ENCODE results near the gene DLX6. TPM values are rescaled to one million over a fixed set of nuclear protein-coding genes. Genes with fewer than 3 reads are reported as not detected.

DLX6 gene
- total and polyA plus RNA-seq, 7 donors, result 0.09 to 0.16 (median 0.14) TPM; not detected in 4

DNA sequence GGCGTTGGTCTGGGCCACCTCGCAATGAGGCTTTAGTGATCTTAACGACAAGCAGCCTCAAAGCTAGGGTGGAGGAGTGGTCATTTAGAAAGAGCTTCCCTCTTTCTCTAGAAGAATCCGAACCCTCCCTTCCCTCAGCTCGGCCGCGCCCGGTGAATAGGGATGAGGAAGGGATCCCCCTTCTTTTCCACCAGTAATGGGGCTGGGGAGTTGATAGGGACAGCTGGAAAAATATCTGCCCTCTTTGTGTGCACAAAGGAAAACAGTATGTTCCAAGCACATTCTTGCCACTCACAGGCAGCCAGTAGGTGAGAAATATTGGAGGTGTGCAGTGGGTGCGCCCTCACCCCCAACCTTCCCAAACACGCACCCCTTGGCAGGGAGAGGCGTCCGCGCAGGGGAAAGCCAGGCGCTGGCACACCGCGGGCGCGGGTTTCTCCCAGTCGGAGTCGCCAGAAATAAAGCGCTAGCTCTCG, 12.8 kb downstream of the DLX6 start:
- TF ChIP-seq, protein P1, sequence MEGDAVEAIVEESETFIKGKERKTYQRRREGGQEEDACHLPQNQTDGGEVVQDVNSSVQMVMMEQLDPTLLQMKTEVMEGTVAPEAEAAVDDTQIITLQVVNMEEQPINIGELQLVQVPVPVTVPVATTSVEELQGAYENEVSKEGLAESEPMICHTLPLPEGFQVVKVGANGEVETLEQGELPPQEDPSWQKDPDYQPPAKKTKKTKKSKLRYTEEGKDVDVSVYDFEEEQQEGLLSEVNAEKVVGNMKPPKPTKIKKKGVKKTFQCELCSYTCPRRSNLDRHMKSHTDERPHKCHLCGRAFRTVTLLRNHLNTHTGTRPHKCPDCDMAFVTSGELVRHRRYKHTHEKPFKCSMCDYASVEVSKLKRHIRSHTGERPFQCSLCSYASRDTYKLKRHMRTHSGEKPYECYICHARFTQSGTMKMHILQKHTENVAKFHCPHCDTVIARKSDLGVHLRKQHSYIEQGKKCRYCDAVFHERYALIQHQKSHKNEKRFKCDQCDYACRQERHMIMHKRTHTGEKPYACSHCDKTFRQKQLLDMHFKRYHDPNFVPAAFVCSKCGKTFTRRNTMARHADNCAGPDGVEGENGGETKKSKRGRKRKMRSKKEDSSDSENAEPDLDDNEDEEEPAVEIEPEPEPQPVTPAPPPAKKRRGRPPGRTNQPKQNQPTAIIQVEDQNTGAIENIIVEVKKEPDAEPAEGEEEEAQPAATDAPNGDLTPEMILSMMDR (IDR thresholded peaks at IDR 0.05), result no peak
- TF ChIP-seq POLR2AphosphoS5 (IDR thresholded peaks at IDR 0.05) (no peak), POLR2A (IDR thresholded peaks at IDR 0.05) (no peak), EP300 (IDR thresholded peaks at IDR 0.05) (no peak)
- H3K36me3 ChIP-seq, result no peaks in the 10 kb centered on the region
- H3K9me3 ChIP-seq, result no peaks in the 10 kb centered on the region
- peaks cover 53 to 100% (median 98%) of the 10 kb centered on the region in 3 donors for H3K27me3 ChIP-seq
- peaks cover 0 to 44% (median 32%) of the 10 kb centered on the region in 4 donors for H3K4me1 ChIP-seq
- H3K4me3 ChIP-seq, result no peak overlapping the region
- WGBS, 2 donors, result 5 to 15% methylated on average over 22 of the region's 22 CpGs
- intact Hi-C loops (cut with DNase I), result no loop called here
- no peak overlapping the region for H3K27ac ChIP-seq
- DNase-seq, result no peak

DNA sequence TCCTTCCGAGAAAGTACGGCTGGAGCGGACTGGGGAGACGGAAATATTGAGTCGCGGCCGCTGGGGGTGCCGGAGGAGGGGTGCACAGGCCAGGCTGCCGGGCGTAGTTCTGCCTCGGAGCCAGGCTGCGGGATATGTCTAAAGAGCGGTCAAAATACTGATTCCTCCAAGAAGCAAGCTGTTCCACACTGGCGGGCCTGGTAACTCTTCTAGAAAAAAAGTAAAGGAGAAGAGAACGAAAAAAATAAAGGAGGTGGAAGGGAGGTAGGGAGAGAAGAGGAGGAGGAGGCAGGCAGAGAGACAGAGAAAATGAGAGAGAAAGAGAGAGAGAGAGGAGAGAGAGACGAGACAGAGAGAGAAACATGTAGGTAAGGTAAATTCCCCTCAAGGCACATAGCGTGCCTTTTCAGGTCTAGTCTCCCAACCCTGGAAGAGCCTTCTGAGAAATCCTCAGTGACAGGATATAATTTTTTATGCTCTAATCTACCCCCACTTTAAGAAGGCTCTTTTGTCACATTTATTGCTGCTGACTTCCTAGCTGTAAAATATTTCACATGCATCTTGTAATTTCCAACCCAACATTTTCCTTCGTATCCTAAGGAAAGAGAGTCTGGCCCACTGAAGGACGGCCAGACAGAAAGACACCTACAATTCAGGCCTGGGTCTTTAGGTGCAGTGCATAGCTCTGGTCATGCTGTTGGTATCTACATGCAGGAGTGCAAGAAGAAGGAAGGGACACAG, 13.6 kb downstream of the DLX6 start:
- no peak for DNase-seq
- 8 to 14% methylated on average over 19 of the region's 19 CpGs for WGBS, 2 donors
- intact Hi-C loops (cut with DNase I), result no loop called here
- H3K27me3 ChIP-seq, result peaks cover 58 to 100% (median 99%) of the 10 kb centered on the region in 3 donors
- H3K4me3 ChIP-seq, result no peak overlapping the region
- no peaks in the 10 kb centered on the region for H3K36me3 ChIP-seq
- peaks cover 0 to 49% (median 38%) of the 10 kb centered on the region in 4 donors for H3K4me1 ChIP-seq
- H3K9me3 ChIP-seq, result no peaks in the 10 kb centered on the region
- H3K27ac ChIP-seq, result no peak overlapping the region
- TF ChIP-seq POLR2A (IDR thresholded peaks at IDR 0.05) (no peak), EP300 (IDR thresholded peaks at IDR 0.05) (no peak), POLR2AphosphoS5 (IDR thresholded peaks at IDR 0.05) (no peak)
- TF ChIP-seq, protein P1 (IDR thresholded peaks at IDR 0.05), result no peak

DNA sequence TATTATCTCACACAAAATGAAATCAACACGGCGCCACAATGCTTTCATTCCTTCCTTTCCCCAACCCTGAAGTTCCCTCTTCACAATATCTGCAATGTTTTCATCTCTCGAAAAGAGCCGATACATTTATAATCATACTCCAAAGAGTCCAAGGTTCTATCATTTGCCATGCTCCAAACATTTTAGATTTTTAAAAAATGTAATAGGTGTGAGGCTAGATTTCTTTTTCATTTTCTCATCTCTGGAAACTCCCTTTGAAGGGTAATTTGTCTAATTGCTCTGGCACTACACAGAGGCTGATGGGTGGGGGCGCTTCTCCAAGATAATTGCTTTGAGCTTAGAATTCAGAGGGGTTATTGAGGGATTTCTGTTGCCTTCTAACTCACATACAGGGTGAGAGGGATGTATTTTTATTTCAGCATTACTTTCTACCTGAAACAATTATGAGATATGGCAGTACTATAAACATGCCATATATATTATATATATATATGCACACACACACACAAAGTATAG, 14.4 kb downstream of the DLX6 start:
- Histone ChIP-seq H3K36me3 (no peaks in the 10 kb centered on the region), H3K4me3 (no peak overlapping the region), H3K9me3 (no peaks in the 10 kb centered on the region), H3K27me3 (peaks cover 66 to 100% (median 100%) of the 10 kb centered on the region in 3 donors), H3K27ac (no peak overlapping the region), H3K4me1 (peaks cover 0 to 57% (median 46%) of the 10 kb centered on the region in 4 donors)
- TF ChIP-seq, protein P1 (IDR thresholded peaks at IDR 0.05), result no peak
- TF ChIP-seq EP300 (IDR thresholded peaks at IDR 0.05), result no peak
- WGBS, 2 donors, result 13 to 18% methylated on average over 5 of the region's 5 CpGs
- no peak for DNase-seq
- intact Hi-C loops (cut with DNase I), result loop anchor here (10.0 kb wide), 1 partner anchor 605 kb away; no protein-coding TSS in a partner anchor

- Histone ChIP-seq H3K9me3 (no peaks in the 10 kb centered on the region), H3K27ac (no peak overlapping the region), H3K36me3 (no peaks in the 10 kb centered on the region), H3K4me1 (peaks cover 0 to 61% (median 50%) of the 10 kb centered on the region in 4 donors), H3K4me3 (no peak overlapping the region), H3K27me3 (peaks cover 73 to 100% (median 100%) of the 10 kb centered on the region in 3 donors)
- intact Hi-C loops (cut with DNase I), result loop anchor here (10.0 kb wide), 1 partner anchor 606 kb away; no protein-coding TSS in a partner anchor
- TF ChIP-seq POLR2AphosphoS5 (IDR thresholded peaks at IDR 0.05) (no peak), POLR2A (IDR thresholded peaks at IDR 0.05) (no peak), EP300 (IDR thresholded peaks at IDR 0.05) (no peak)
- TF ChIP-seq, protein P1 (IDR thresholded peaks at IDR 0.05), result no peak
- no peak for DNase-seq
- 9 to 20% methylated on average over 17 of the region's 17 CpGs for WGBS, 2 donors
These were observed 15.2 kb downstream of the DLX6 start for GRCh38 chr7:97020601-97020995.
